MG63 (cell line): ENCODE measurements around the gene GP2. TPM values are rescaled to one million over a fixed set of nuclear protein-coding genes. Genes with fewer than 3 reads are reported as not detected.

Experiments used
- DNase-seq: peaks from one replicate; pipeline ENCODE4 v3.0.0-alpha.2; 2020
- H3K27me3 ChIP-seq: fragments of 250-450 bp; sonication (Bioruptor Pico); 2 replicates; pipeline ENCODE4 v1.5.1; 2020; ENCODE audit warnings: mild to moderate bottlenecking, moderate library complexity
- H3K36me3 ChIP-seq: fragments of 250-450 bp; sonication (Bioruptor Pico); 2 replicates; pipeline ENCODE4 v1.5.1; 2020; ENCODE audit warnings: mild to moderate bottlenecking, moderate library complexity
- H3K4me3 ChIP-seq: fragments of 250-450 bp; sonication (Bioruptor Pico); 2 replicates; pipeline ENCODE4 v1.5.1; 2020; ENCODE audit warnings: mild to moderate bottlenecking, moderate library complexity
- H3K9me3 ChIP-seq: fragments of 250-450 bp; sonication (Bioruptor Pico); 2 replicates; pipeline ENCODE4 v1.5.1; 2020; ENCODE audit warnings: mild to moderate bottlenecking, moderate library complexity
- total RNA-seq: library from RNA; depleted of rRNA; stranded (reverse); fragments of >200 nt; shearing (Covaris generic); gene quantifications from 2 replicates; pipeline ENCODE4 v1.2.3, GENCODE V29; 2014; ENCODE audit warnings: low replicate concordance; rRNA removed

GP2 gene
- not detected in 2 replicates for total RNA-seq

GRCh38 chr16:20327444-20328041 lies at the start of gene GP2:
TSS of gene GP2 (minus strand) at chr16:20327513. CDS start at chr16:20326431, 1,082 bp downstream.
- DNase-seq: no peak

GRCh38 chr16:20372701-20373100 lies 45.4 kb upstream of the GP2 start:
- Histone ChIP-seq H3K27me3 (peaks cover 2% of the 10 kb centered on the region; the same call in 1 of the 2 replicates), H3K4me3 (no peak overlapping the region), H3K9me3 (no peaks in the 10 kb centered on the region), H3K36me3 (no peaks in the 10 kb centered on the region)
- DNase-seq: no peak

More at GRCh38 chr16:20327444-20328041, at the start of gene GP2:
- no peaks in the 10 kb centered on the region for H3K36me3 ChIP-seq
- H3K27me3 ChIP-seq: no peaks in the 10 kb centered on the region
- H3K9me3 ChIP-seq: no peaks in the 10 kb centered on the region
- no peak within 1 kb of the TSS for H3K4me3 ChIP-seq

GRCh38 chr16:20369452-20370054 lies 42.2 kb upstream of the GP2 start:
- no peak for DNase-seq
- Histone ChIP-seq H3K9me3 (no peaks in the 10 kb centered on the region), H3K36me3 (no peaks in the 10 kb centered on the region), H3K4me3 (no peak overlapping the region), H3K27me3 (no peaks in the 10 kb centered on the region; the same call in 1 of the 2 replicates)

GRCh38 chr16:20364051-20364450 lies 36.7 kb upstream of the GP2 start:
- peaks cover 18% of the 10 kb centered on the region for H3K27me3 ChIP-seq
- no peak overlapping the region for H3K4me3 ChIP-seq
- no peak for DNase-seq
- no peaks in the 10 kb centered on the region for H3K36me3 ChIP-seq
- H3K9me3 ChIP-seq: no peaks in the 10 kb centered on the region

DNA sequence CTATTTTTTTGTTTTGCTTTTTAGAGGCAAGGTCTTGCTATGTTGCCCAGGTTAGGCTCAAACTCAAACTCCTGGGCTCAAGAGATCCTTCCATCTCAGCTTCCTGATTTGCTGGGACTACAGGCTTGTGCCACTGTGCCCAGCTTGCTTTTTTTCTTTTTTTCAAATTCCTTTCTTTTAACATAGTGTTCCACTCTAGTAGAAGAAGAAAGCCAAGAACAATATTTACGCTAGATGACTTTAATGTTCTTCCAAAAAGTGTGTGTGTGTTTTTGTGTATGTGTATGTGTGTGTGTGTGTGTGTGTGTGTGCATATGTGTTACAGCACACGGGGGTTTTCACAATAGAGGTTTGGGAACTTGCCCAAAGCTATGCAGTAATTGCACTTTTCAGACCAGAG lies 35.9 kb upstream of the GP2 start:
- DNase-seq: no peak
- H3K4me3 ChIP-seq: no peak overlapping the region
- no peaks in the 10 kb centered on the region for H3K36me3 ChIP-seq
- peaks cover 18% of the 10 kb centered on the region for H3K27me3 ChIP-seq
- H3K9me3 ChIP-seq: no peaks in the 10 kb centered on the region

- H3K36me3 ChIP-seq: no peaks in the 10 kb centered on the region
- no peak for DNase-seq
- no peaks in the 10 kb centered on the region for H3K9me3 ChIP-seq
- no peak overlapping the region for H3K4me3 ChIP-seq
- peaks cover 23% of the 10 kb centered on the region for H3K27me3 ChIP-seq
These were observed 32.7 kb upstream of the GP2 start for GRCh38 chr16:20359997-20360396.

DNA sequence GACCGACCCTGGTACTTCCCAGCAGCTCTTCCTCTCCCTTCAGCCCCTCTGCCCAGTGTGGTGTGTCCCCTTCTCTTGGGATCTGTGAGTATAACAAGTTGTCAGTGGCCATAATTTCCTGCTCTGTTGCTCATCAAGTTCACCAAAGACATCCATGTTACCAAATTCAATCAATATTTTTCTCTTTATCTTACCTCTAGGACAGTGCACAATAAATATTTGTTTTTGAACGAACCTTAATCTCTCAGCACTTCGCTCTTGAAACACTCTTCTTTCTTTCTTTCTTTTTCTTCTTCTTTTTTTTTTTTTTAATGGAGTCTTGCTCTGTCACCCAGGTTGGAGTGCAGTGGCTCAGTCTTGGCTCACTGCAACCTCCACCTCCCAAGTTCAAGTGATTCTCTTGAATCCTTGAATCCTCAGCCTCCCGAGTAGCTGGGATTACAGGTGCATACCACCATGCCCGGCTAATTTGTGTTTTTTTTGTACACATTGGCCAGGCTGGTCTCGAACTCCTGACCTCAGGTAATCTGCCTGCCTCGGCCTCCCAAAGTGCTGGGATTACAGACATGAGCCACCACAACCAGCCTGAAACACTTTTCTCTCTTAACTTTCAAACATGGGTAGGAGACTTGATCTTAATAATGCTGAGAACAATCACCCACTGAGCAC lies 27.9 kb upstream of the GP2 start:
- DNase-seq: no peak
- Histone ChIP-seq H3K27me3 (peaks cover 16% of the 10 kb centered on the region), H3K9me3 (no peaks in the 10 kb centered on the region), H3K4me3 (no peak overlapping the region), H3K36me3 (no peaks in the 10 kb centered on the region)

DNA sequence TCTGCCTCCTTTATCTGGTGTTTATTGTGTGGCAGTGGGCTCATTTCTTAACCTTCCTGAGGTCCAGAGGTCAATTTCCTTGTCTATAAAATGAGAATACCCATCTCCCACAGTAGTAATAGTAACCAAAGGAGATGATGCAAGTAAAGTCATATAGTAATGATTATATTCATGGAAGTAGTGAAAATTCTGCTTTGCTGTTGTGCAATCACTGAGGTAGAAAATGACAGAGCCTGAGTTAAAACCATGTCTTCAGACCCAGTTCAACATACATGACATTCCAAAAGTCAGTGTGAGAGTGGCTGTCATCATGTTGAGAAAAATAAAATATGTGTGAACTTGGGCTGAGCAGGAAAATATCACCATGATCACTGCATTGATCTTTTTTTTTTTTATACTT lies 26.1 kb upstream of the GP2 start:
- Histone ChIP-seq H3K9me3 (no peaks in the 10 kb centered on the region), H3K27me3 (peaks cover 16% of the 10 kb centered on the region), H3K36me3 (no peaks in the 10 kb centered on the region), H3K4me3 (no peak overlapping the region)
- DNase-seq: no peak

GRCh38 chr16:20352615-20353014 lies 25.3 kb upstream of the GP2 start, which contains the start of gene UMOD:
TSS of gene UMOD (minus strand) at chr16:20352715. CDS start at chr16:20350737, 1,978 bp downstream.
- peaks cover 16% of the 10 kb centered on the region for H3K27me3 ChIP-seq
- no peaks in the 10 kb centered on the region for H3K9me3 ChIP-seq
- H3K4me3 ChIP-seq: no peak within 1 kb of the TSS
- no peaks in the 10 kb centered on the region for H3K36me3 ChIP-seq
- no peak for DNase-seq

DNA sequence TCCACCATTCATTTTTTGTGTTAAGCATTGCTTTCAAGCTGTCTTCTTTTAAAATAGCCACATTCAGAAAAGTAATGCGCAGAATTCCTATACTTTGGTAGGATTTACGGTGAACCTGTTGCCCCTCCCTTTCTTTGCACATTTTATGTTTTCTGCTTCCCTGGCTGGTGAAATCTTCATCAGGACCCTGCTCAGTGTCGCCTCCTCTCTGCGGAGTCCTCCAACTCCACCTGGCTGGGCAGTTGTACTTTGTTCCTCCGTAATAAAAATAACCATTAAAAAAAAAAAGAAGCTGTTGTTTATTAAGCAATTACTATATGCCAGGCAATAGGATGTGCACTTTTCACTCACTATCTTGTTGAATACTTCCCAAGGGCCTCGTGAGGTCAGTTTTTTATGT lies 22.3 kb upstream of the GP2 start:
- H3K27me3 ChIP-seq: peaks cover 7% of the 10 kb centered on the region
- no peaks in the 10 kb centered on the region for H3K9me3 ChIP-seq
- DNase-seq: no peak
- no peak overlapping the region for H3K4me3 ChIP-seq
- no peaks in the 10 kb centered on the region for H3K36me3 ChIP-seq

GRCh38 chr16:20348365-20349185 lies 21.3 kb upstream of the GP2 start:
- no peak for DNase-seq
- peaks cover 7% of the 10 kb centered on the region for H3K27me3 ChIP-seq
- no peaks in the 10 kb centered on the region for H3K36me3 ChIP-seq
- H3K4me3 ChIP-seq: no peak overlapping the region
- H3K9me3 ChIP-seq: no peaks in the 10 kb centered on the region

GRCh38 chr16:20347666-20348364 lies 20.5 kb upstream of the GP2 start:
- Histone ChIP-seq H3K9me3 (no peaks in the 10 kb centered on the region), H3K36me3 (no peaks in the 10 kb centered on the region), H3K27me3 (peaks cover 7% of the 10 kb centered on the region), H3K4me3 (no peak overlapping the region)
- no peak for DNase-seq

DNA sequence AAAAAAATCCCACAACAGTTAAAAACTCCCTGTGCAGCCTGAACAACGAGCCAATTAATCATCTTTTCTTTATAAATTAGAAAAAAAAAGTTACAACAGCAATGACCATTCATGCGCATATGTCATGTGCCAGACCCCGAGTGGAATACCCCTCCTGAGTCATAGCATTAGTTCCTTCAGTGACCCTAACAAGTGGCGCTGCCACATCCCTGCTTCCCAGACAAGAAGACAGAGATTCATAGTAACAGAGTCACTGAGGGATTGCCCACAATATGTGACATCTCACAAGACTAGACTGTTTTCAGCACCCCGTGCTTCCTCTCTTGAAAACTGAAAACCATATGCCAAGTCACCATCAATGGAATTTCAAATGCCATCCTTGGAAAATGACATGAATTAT lies 17.3 kb upstream of the GP2 start:
- H3K4me3 ChIP-seq: no peak overlapping the region
- H3K27me3 ChIP-seq: peaks cover under 1% of the 10 kb centered on the region; the same call in 1 of the 2 replicates
- no peaks in the 10 kb centered on the region for H3K36me3 ChIP-seq
- H3K9me3 ChIP-seq: no peaks in the 10 kb centered on the region
- DNase-seq: no peak

GRCh38 chr16:20339744-20340143 lies 12.4 kb upstream of the GP2 start:
- Histone ChIP-seq H3K36me3 (no peaks in the 10 kb centered on the region), H3K27me3 (peaks cover 6% of the 10 kb centered on the region; the same call in 1 of the 2 replicates), H3K4me3 (no peak overlapping the region), H3K9me3 (no peaks in the 10 kb centered on the region)
- no peak for DNase-seq

- H3K36me3 ChIP-seq: no peaks in the 10 kb centered on the region
- DNase-seq: no peak
- no peaks in the 10 kb centered on the region for H3K9me3 ChIP-seq
- H3K27me3 ChIP-seq: peaks cover 6% of the 10 kb centered on the region; the same call in 1 of the 2 replicates
- no peak overlapping the region for H3K4me3 ChIP-seq
These were observed 9.6 kb upstream of the GP2 start for GRCh38 chr16:20336955-20337354.

DNA sequence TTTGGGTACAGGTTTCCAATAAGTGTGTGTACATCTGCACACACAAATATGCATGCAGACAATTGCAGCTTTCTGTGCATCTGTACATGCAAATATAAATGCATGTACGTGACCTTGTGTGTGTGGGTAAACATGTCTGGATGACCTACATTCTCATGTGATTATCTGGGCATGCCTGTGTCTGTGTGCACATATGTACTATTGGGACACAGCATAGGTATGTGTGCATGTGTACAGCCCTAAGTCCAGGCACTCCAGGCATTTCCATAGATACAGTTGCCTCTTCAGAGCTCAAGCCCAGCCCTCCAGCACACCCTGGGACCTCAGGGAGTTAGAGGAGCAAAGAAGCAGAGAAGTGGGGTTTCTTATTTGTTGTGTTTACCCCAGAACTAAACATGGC lies 7.1 kb upstream of the GP2 start:
- Histone ChIP-seq H3K27me3 (peaks cover 3% of the 10 kb centered on the region; the same call in 1 of the 2 replicates), H3K9me3 (no peaks in the 10 kb centered on the region), H3K36me3 (no peaks in the 10 kb centered on the region), H3K4me3 (no peak overlapping the region)
- DNase-seq: no peak
